ENCODE results near the gene CDK19. TPM values are rescaled to one million over a fixed set of nuclear protein-coding genes. Genes with fewer than 3 reads are reported as not detected.
A peak's percentile ranks its signal among the peaks of the same experiment; 100 is the strongest.

CDK19 gene
- total RNA-seq, 1 donor from 2014 or later = 26.6 TPM

GRCh38 chr6:110672122-110672521, 143.1 kb downstream of the CDK19 start:
- peak; percentile 43 for ATAC-seq
- DNase-seq = no peak
- no peak overlapping the region for H3K27ac ChIP-seq
- no peaks in the 10 kb centered on the region for H3K36me3 ChIP-seq
- no peaks in the 10 kb centered on the region for H3K4me1 ChIP-seq
- intact Hi-C loops (cut with DNase I) = no loop called here
- no peaks in the 10 kb centered on the region for H3K9me3 ChIP-seq
- TF ChIP-seq CTCF (IDR thresholded peaks at IDR 0.05) = no peak
- no peak overlapping the region for H3K4me3 ChIP-seq
- no peaks in the 10 kb centered on the region for H3K27me3 ChIP-seq

- intact Hi-C loops (cut with DNase I) = no loop called here
These were observed 143.8 kb downstream of the CDK19 start for GRCh38 chr6:110671447-110671846.

GRCh38 chr6:110665600-110665999, 149.7 kb downstream of the CDK19 start:
- Histone ChIP-seq H3K27me3 (no peaks in the 10 kb centered on the region), H3K4me1 (peaks cover 5% of the 10 kb centered on the region), H3K4me3 (no peak overlapping the region), H3K36me3 (no peaks in the 10 kb centered on the region), H3K27ac (no peak overlapping the region), H3K9me3 (no peaks in the 10 kb centered on the region)
- TF ChIP-seq CTCF (IDR thresholded peaks at IDR 0.05) = no peak
- intact Hi-C loops (cut with DNase I) = no loop called here
- ATAC-seq (no peak), DNase-seq (no peak)

More at GRCh38 chr6:110671447-110671846, 143.8 kb downstream of the CDK19 start:
- H3K36me3 ChIP-seq = no peaks in the 10 kb centered on the region
- TF ChIP-seq CTCF (IDR thresholded peaks at IDR 0.05) = no peak
- ATAC-seq (no peak), DNase-seq (no peak)
- no peaks in the 10 kb centered on the region for H3K9me3 ChIP-seq
- H3K4me1 ChIP-seq = no peaks in the 10 kb centered on the region
- no peak overlapping the region for H3K27ac ChIP-seq
- no peaks in the 10 kb centered on the region for H3K27me3 ChIP-seq
- H3K4me3 ChIP-seq = no peak overlapping the region

- peak; percentile 78 for ATAC-seq
- DNase-seq = no peak
- H3K27ac ChIP-seq = peak overlapping the region; percentile 0
- peaks cover 5% of the 10 kb centered on the region for H3K4me1 ChIP-seq
- no peak overlapping the region for H3K4me3 ChIP-seq
- H3K36me3 ChIP-seq = no peaks in the 10 kb centered on the region
- no peaks in the 10 kb centered on the region for H3K9me3 ChIP-seq
- H3K27me3 ChIP-seq = no peaks in the 10 kb centered on the region
- TF ChIP-seq CTCF (IDR thresholded peaks at IDR 0.05) = no peak
- intact Hi-C loops (cut with DNase I) = no loop called here
These were observed 150.3 kb downstream of the CDK19 start for GRCh38 chr6:110664933-110665332.

- Histone ChIP-seq H3K4me1 (peaks cover 5% of the 10 kb centered on the region), H3K36me3 (no peaks in the 10 kb centered on the region), H3K27ac (no peak overlapping the region), H3K9me3 (no peaks in the 10 kb centered on the region), H3K27me3 (no peaks in the 10 kb centered on the region), H3K4me3 (no peak overlapping the region)
- DNase-seq = no peak
- intact Hi-C loops (cut with DNase I) = no loop called here
- ATAC-seq = no peak
- TF ChIP-seq CTCF (IDR thresholded peaks at IDR 0.05) = no peak
These were observed 152.6 kb downstream of the CDK19 start for GRCh38 chr6:110662490-110663211.
